Heart left ventricle (tissue), 13 donors: ENCODE measurements around the gene PRXL2B.
"Not testable (repeated sequence)": the region's sequence is repeated elsewhere in the genome, so short reads cannot be mapped to it uniquely, and the experiment has no call there.

ENCODE experiments used
- CTCF ChIP-seq, 12 donors: fragments of 200-600 bp; sonication (generic) in 4 of 12; IDR thresholded peaks; one replicate each; pipeline versions ENCODE4 v1.5.0 to v1.8.0; 2018 to 2022; ENCODE audit warnings: antibody characterized with exemption in 12 of 12, mild to moderate bottlenecking in 5 of 12
- POLR2A ChIP-seq, 2 donors: fragments of 450-650 bp; IDR thresholded peaks; one replicate each; pipeline ENCODE4 v1.6.1; 2017; ENCODE audit warnings: antibody characterized with exemption in 2 of 2, mild to moderate bottlenecking in 2 of 2, moderate library complexity in 2 of 2
- donor health status: ischemic (EF 13 %, LVEDD 7.1; RV severe dilation, severe dysfunction).
- donor health status: DM: no; HTN: yes; CAD: no.
- donor health status: DM: no; HTN: no; CAD: no.
- donor health status: ischemic (EF 25% LVEDD 6.9; RV normal size, moderate dysfunction).
- donor health status: ischemic (EF 25% LVEDD 5.7; RV mildly dilated, moderate dysfunction).
- donor health status: ischemic (EF 35%, LVEDD 5.7; RV mildly dilated, moderate dysfunction).
- donor health status: nonischemic (EF 11% LVEDD 7.7; RV severe dilation, severe dysfunction).
- donor health status: DM: yes; HTN: yes; CAD: no.
- donor health status: PGD.
- donor health status: ischemic (EF 29% LVEDD 5.4; RV normal size, mild dysfunction).
- donor health status: nonischemic (EF 23%, LVEDD 6.1; RV moderate dilation, normal function).

GRCh38 chr1:2625748-2626147, 39.2 kb downstream of the PRXL2B start:
- not testable (repeated sequence) for TF ChIP-seq CTCF, POLR2A (IDR thresholded peaks at IDR 0.05)
